GM11168 (cell line): ENCODE results near the gene TBC1D22A.

Experiments
- in situ Hi-C: fragments of 300-500 bp; cut with MboI; formaldehyde crosslinking; loops from one replicate; pipeline ENCODE4 v1.12.0; 2022; ENCODE audit warnings: low sequenced_read_pairs; ENCODE audit not compliant: unreplicated experiment

Gene TBC1D22A

GRCh38 chr22:46914916-46915894, 152.8 kb downstream of the TBC1D22A start:
- in situ Hi-C loops = no loop called here

DNA sequence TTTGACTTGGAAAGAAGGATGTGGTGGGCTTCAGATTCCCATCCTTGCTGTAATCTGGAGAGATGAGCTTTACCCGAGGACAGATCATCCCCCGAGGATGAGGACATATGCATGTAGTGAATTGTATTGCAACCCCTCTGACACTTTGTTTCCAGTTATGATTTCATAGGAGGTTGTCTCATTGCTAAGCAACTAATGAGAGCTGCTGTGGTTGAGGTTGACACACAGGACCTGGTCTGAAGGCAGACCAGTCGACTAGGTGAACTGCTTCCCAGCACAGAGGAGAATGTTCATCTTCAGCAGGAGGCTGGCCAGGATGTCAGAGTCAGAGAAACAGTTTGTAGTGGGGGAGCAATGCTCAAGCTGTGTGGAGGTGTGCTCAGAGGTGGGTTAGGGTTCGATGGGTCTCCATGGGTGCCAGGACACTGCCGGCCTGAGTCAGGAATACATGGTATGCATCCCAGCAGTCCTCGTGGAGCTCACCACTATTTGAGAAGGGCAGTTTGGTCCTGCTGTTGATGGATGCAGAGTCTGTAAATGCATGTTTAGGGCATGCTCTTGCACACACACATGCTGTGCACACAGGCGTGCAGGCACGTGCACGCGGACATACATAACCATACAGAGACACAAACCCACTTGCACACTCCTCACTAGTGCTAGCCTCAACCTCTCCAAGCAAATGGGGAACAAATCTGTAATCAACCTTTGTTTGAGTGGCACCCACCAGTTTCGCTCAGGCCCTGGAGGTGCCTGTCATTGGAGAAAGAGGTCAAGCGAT, 153.7 kb downstream of the TBC1D22A start:
- in situ Hi-C loops = no loop called here

DNA sequence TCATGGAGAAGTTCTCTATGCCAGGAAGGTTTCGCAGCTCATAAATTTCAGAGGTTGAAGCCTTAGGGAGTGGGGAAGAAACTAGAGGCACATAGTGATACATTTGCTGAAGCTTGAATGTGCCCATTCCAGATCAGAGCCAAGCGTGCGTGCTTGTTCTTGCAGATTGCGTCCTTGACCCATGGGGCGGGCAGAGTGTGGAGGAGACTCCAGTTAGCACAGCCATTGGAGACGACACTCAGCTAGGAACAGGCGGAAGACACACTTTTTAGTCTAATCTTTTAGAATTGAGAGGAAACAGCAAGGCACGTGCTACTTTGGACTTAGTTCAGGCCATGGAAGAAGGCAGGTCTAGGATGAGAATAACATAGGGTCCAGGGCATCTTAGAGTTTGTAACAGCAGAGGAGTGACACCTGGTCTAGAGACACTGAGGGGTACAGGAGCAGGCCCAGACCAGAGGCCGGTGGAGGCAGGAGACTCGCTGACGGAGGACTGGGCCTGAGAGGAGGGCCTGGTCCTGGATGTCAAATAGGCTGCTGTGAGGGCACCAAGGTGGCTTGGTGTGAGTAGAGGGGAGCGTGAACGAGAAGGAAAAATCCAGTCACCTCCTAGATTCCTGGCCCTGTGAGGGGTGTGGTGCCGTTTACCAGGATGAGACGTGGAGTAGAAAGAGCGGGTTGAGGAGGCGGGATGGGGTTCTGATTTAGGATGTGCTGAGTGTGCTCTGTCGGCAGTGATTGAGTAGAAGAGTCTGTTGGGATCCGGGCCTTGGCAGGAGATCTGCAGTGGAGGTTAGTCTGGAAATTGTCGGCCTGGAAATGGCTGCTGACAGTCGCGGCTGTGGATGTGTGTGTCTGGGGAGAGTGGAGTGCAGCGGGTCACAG, 154.7 kb downstream of the TBC1D22A start:
- in situ Hi-C loops = no loop called here

DNA sequence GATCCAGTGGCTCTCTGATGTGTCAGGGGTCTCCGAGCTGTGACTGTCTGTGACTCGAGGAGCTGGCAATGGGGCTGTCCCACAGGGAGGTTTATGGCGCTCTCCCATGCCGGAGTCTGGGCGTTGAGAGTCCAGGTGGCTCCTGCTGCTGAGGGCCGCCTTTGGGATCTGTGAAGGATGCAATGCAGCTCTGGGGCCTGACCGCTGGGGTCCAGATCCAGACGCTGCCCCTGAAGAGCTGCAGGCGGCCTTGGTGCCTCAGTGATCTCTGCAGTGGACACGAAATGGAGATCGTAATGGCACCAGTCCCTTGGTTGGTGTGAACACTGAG, 155.3 kb downstream of the TBC1D22A start:
- in situ Hi-C loops = no loop called here

DNA sequence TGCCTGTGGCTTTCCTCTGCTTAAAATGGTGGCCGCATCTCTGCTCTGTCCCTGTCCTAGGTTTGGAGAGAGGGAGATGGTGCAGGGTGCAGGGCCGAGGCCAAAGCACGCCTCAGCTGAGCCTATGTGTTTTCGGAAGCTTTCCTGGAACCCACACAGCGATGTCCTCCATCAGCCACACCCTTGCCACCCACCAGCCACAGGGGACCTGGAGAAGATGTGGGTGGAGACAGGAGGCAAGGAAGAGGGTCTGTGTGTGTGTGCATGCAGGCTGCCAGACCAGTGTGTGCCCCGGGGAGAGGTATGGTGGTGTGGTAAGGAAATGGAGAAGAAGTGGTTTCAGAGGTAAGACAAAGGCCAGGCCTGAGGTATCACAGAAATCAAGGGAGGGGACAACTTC, 155.7 kb downstream of the TBC1D22A start:
- in situ Hi-C loops = no loop called here

DNA sequence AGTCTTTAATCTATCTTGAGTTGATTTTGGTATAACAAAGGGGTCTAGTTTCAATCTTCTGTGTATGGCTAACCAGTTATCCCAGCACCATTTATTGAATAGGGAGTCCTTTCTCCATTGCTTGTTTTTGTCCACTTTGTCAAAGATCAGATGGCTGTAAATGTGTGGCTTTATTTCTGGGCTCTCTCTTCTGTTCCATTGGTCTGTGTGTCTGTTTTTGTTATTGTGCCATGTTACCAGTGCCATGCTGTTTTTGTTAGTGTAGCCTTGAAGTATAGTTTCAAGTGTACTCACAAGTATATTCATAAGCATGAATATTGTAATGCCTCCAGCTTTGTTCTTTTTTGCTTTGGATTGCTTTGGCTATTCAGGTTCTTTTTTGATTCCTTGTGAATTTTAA, 159.6 kb downstream of the TBC1D22A start:
- in situ Hi-C loops = no loop called here

DNA sequence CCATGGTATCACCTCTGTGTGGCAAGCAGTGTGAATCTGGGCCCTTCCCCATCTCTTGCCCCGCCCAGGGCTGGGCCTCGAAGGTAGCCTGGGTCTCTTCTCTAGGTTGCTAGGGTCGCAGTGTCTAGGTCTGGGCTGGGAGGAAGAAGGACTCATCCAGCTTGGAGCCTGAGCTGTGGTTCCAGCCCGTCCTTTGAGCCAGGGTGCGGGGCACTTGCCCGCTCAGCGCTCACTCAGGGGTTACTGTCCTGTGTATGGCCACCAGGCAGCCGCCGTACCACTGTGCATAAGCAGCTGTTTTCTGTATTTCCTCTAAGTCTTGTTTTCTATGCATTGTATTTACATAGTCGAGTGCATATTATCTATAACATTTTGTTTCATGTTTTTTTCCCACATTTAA, 160.9 kb downstream of the TBC1D22A start:
- in situ Hi-C loops = no loop called here

- in situ Hi-C loops = no loop called here
These were observed 163.4 kb downstream of the TBC1D22A start for GRCh38 chr22:46925818-46926217.

GRCh38 chr22:46929046-46929709, 166.7 kb downstream of the TBC1D22A start:
- in situ Hi-C loops = no loop called here

GRCh38 chr22:46929710-46930204, 167.3 kb downstream of the TBC1D22A start:
- in situ Hi-C loops = no loop called here

- in situ Hi-C loops = no loop called here
These were observed 169.0 kb downstream of the TBC1D22A start for GRCh38 chr22:46931414-46931813.

- in situ Hi-C loops = no loop called here
These were observed 169.4 kb downstream of the TBC1D22A start for GRCh38 chr22:46931881-46932280.

DNA sequence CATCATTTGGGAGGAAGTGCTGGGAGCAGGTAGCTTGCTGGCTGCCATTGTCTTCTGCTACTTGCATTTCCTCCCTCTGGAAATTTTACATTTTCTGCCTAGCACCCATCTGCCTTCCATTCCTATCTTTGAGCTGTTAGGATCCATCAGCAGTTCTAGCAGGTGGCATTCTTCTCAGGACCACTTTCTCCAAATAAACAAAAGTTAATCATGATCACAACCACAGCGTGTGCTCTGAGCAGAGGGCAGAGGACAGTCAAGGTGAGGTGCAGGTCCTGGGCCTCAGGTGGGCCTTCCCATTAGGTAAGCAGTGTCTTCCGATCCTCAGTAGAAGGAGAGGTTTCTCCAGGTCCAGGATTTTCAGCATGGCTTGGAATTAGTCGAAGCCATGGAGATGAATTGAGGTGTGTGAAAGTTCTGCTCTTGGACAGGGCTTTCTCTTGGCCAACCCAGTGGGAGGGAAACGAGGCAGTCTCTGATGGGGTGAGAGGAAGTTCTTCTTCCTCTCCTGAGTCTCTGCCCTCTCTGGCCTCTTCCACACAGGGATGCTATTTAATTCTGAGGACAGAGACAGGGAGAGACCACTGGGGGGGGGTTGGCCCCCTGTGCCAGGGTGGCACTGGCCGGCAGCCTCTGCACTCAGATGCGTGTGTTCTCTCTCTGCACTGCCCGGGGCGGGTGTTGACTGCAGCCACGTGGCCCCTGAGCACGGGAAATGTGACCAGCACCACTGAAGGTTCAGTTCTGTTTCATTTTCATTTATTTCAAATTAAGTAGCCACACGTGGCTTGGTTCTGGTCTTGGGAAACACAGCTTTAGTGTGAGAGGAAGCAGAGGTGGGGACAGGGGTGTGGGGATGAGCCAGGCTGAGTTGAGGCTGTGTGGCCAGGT, 170.8 kb downstream of the TBC1D22A start:
- in situ Hi-C loops = no loop called here

DNA sequence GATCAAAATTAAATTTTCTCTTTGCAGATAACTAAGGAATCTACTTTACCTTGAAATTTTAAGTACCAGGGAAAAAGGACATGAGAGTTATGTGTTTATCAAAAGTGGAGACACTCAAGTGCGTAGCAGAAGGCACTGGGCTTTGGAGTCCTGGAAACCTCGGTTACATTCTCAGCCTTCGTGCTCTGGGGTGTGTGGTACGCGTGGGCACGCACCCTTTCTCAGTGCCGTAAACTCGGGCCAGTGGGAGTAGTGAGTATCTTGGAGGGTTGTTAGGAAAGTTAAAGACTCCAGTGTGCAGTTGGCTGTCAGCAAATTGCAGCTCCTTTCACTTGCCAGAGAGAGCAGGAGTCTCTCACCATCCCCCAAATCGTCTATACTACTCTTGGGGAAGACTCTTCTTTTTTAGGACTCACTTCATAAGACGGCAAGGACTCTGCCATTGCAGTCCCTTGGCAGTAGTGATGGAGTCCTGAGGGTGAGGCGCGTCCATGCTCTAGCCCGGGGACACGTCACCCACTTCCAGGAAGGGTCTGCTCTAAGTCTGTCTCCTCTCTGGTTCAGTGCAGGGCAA, 171.8 kb downstream of the TBC1D22A start:
- in situ Hi-C loops = no loop called here

- in situ Hi-C loops = no loop called here
These were observed 172.5 kb downstream of the TBC1D22A start for GRCh38 chr22:46934746-46935491.

DNA sequence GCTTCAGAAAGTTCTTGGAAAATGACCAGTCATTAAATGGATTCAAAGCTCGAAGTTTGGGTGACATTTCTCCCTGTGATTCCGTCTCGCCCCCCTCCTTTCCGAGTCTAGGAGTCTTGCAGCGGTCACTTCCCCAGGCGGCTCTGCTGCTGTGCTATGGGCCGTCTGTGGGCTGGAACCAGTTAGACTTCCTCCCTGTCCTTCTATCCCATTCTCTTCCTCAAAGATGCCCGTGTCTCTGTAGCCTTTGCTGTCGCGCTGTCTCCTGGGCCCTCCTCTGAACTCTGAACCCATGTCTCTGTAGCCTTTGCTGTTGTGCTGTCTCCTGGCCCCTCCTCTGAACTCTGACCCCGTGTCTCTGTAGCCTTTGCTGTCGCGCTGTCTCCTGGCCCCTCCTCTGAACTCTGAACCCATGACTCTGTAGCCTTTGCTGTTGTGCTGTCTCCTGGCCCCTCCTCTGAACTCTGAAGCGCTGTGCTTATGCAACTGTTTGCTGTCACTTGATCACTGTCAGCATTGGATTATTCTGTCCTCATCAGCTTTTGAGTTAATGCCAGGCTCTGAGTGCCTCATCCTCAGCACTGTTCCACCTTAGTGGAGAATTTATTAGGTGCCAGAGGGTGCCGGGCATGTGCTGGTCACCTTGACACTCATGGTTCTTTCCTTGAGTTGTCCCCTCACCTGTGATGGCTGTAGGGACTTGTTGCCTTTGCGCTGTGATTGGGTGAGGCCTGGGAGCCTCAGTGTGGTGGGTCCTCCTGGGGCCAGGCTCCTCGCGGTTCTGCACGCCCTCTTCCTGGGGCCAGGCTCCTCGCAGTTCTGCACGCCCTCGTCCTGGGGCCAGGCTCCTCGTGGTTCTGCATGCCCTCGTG, 173.3 kb downstream of the TBC1D22A start:
- in situ Hi-C loops = no loop called here

- in situ Hi-C loops = no loop called here
These were observed 174.0 kb downstream of the TBC1D22A start for GRCh38 chr22:46936378-46936903.
